Left kidney (tissue), 2 donors: Measurements from ENCODE around the gene CCDC112. TPM values are rescaled to one million over a fixed set of nuclear protein-coding genes. Genes with fewer than 3 reads are reported as not detected.
"Not testable (repeated sequence)": the region's sequence is repeated elsewhere in the genome, so short reads cannot be mapped to it uniquely, and the experiment has no call there.

ENCODE experiments used
- DNase-seq: peaks from one replicate; pipeline ENCODE4 v3.0.0-alpha.2; 2013
- polyA plus RNA-seq: library from polyadenylated mRNA; unstranded; fragments of 120-200 nt; gene quantifications from one replicate; pipeline ENCODE4 v1.2.1, GENCODE V29; 2013; ENCODE audit not compliant: insufficient read length

CCDC112 gene
- polyA plus RNA-seq, 1 donor, result 20.5 TPM

DNA sequence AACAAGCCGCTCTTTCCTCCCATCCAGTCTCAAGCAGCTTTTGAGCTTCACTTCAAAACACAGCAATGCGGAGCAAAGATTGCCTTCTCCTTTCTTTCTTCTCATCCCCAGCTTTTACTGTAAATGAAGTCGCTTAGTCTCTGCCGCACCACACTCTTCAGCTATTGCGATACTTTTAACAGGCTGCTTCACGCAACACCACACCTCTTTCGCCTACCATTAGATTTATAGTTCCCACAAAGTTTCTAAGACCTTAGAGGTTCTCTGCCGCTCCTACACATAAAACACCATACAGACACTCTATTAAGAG is 34.5 kb downstream of the CCDC112 start:
- no peak for DNase-seq

DNA sequence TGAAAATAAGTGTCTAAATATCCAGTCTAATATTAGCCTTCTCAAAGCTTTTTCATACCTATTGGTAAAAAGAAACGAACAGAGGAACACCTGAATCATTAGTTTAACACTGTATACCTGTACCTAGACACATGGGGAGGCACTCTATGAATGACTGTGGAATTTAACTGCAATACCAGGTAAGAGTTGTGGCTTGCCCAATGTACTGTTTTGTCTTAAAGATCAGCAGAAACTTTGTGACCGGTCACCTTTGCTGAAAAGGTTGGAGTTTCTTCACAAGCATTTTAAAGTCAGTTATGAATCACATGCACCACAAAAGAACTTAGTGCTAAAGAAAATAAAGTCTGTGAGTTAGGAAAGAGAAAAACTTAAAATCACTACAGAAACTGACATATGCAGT is 36.2 kb downstream of the CCDC112 start:
- DNase-seq, result no peak

DNA sequence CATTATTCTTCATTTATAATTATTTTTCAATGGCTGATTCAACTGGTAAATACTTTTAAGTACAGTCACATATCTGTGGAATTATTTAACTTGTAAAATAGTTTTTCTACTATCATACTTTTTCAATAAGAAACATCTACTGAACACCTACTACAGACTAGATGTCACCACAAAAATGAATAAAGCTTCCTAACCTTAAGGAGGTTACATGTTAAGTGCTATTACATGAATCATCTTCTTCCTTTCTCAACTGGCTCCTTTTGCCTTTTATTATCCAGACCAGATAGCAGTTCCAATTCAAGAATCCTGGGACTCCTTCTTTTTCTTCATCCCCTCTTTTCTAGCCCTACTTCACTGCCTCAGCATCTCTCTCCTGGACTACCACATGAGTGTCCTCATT is 38.5 kb downstream of the CCDC112 start:
- no peak for DNase-seq

DNA sequence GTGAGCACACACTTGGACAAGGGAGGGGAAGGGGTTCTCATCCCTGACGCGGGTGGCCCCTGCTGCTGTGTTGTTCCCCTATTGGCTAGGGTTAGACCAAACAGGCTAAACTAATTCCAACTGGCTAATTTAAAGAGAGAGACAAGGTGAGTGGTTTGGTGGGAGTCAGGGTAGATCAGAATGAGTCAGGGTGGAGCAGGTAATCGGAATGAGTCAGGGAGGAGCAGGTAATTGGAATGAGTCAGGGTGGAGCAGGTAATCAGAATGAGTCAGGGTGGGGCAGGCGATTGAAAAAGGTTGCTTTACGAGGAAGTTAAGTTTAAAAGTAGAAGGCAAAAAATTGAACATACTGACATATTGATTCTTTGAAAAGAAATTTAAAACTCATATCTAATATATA is 47.1 kb downstream of the CCDC112 start:
- DNase-seq, result not testable (repeated sequence)

DNA sequence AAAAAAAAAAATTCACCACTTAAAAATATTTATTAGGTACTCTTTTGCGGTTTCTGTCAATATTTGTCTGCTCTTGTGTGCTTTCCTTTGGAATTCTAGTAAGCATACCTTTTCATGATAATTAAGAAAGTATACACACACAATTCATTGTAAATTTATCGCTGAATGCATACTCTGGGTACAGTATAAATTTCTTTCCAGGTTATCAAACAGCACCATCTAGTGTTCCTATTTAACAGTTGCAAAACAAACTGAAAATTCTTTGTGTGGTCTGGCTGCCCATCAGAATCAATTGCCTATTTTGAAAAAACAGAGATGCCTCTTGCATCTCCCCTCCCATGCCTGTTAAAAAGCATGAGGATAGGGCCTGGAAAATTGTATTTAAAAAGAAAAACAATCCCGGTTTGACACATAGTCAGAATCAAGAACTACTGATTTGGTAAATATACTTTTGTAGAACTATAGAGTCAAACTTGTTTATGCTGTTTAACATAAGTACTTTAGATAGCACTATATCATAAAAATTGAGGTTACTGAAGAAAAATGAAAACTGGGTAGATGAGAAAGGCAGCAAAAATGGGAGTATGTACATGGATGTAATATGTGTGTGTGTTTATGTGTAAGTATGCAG is 50.0 kb downstream of the CCDC112 start:
- DNase-seq, result peak; percentile 41

DNA sequence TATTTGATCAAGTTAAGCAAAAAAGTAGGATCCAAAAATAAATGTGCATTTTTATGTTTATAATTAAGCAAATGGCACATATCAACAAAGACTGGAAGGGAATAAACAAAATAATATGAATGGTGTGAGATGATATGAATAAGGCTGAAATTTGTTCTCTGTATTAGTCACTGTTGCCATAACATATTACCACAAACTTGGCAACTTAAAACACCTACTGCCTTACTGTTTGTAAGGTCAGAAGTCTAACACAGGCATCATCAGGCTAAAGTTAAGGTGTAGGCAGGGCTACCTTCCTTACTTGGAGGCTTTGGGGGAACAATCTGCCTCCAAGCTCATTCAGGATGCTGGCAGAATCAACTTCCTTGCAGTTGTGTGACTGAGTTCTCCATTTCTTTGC is 53.0 kb downstream of the CCDC112 start:
- no peak for DNase-seq

DNA sequence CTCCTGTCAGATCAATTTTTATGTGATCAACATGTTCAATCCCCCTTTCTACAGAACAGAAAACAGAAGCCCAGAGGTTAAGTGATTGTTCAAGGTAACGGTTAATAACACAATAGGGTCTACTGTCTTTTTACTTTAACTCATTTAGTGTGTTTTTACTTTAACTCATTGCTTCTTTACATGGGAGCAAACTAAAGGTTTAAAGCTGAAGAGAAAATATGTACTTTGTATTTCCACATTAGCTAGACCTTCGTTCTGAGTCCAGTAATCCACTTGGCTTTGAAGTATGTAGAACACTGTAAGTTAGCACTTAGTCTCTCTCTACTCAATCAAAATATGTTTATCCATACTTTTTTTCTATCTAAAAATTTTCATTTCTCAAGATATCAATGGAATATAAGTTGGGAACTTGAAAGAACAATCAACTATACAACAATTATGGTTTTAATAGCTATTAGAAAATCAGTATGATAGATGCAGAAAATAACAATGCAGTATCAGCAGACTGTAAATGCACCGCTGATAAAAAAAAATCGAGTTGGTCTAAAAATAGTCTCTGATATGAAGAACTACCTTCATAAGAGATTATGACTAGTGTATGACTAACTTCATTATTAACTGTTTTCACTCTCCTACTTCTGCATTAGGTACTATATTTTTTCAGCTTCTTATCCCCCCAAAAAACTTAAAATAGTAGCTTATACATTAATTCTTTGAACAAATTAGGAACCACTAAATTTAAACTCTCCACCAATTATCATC is 54.4 kb downstream of the CCDC112 start:
- DNase-seq, result no peak

DNA sequence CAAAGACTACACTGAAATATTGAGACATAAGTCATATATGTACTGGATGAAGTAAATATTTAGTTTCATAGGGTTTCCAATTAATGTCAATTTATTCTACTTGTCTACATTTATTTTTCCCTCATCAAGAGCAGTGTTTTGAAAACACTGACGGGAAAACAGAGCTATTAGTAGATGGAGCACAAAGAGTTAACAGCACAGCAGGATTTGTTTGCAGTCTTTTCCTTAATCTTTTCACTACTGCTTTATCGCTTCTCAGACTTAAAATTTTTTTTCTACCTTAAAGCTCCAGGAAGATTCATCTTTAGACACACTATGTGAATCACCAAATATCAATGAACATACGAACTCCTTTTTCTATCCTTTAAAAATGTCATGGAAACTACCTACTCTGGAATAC is 59.4 kb downstream of the CCDC112 start:
- no peak for DNase-seq

DNA sequence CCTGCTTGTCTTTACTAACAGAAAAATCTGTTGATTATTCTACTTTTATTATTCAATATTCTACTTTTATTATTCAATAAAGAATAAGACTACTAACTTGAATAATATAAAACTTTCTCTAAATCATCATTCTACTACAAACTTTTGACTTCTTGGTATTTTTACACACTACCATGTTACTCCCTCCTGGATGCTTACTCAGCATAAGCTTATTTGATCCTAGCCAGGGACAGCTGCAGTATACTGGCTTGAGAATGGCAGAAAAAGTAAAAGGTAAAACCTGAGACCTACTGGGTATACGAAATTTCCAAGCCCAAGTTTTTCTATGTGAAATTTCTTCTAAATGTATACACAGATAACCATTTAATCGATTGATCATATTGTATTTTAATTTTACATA is 59.9 kb downstream of the CCDC112 start:
- no peak for DNase-seq

DNA sequence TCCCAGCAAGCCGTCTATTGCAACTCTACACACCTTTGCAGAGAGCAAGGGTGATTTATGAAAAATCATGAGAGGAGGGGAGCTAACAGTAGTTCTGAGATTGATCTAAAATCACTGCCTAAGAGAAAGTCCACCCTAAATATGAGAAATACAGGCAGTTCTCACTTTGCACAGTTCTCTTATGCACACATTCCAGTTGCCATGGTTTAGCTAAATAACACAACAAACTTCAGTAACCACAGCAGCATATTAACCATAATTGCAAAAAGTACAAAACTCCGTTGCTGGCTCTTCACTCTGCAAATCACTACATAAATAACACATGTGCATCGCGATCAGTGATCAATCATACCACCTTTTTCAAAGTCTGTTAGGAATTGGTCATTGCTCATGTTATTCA is 64.9 kb downstream of the CCDC112 start:
- no peak for DNase-seq

DNA sequence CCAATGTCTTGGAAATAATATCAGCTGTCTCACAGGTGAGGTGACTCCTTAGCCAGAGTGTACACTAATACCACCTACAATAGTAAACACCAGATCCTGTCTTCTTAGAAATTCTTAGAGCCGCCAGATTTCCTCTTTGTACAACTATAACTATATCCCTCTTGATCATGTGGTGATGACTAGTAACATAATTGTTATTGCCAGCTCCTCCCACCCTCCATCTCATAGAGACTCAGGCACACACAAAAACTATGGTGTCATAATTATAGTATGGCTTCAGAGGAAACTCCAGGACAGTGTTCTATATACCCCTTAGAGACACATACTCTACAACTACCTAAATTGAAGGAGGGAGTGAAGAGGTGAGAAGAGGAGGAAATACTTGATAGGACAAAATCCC is 66.8 kb downstream of the CCDC112 start:
- no peak for DNase-seq

DNA sequence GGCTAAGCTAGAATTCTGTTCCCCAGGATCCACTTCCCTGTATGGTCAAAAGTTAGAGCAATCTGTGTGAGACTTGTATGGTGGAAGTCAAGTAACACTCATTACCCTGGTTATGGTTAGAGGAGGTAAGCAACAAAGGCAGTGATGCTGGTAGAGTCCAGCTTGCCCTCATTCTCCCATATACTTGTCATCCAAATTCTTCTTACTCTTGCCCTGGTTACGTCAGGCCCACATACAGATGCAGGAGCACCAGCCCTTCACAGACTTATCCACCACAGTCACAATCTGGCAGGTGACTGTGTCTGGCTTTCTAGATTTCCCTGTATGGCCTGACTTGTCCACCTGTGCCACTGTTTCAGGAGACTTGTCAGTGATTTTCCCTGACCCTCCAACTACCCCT is 69.2 kb downstream of the CCDC112 start:
- no peak for DNase-seq

Other genes starting within 250 kb of the CCDC112 start
- 3.0 TPM for gene TRIM36, start 126.7 kb downstream of the CCDC112 start, polyA plus RNA-seq
- 38.5 TPM for gene PGGT1B, start 33.8 kb downstream of the CCDC112 start, polyA plus RNA-seq
- 24.6 TPM for gene FEM1C, start 248.1 kb upstream of the CCDC112 start, polyA plus RNA-seq